Keratinocyte (primary cell): ENCODE data around the gene CTIF. TPM values are rescaled to one million over a fixed set of nuclear protein-coding genes. Genes with fewer than 3 reads are reported as not detected.

Experiments
- DNase-seq: peaks from one replicate; pipeline ENCODE4 v3.0.0-alpha.2; 2011; ENCODE audit warnings: low read depth, missing footprints, low spot score
- FAIRE-seq: peaks from 2 replicates; lab custom pipeline; 2011; peaks lifted over from hg19 to GRCh38; lab: Jason Lieb, UNC
- H2AFZ ChIP-seq: 2 replicates; pipeline ENCODE4 v1.6.0; 2012; ENCODE audit warnings: low read length, control low read depth, inconsistent platforms; ENCODE audit not compliant: control insufficient read depth
- H3K27ac ChIP-seq: 2 replicates; pipeline ENCODE4 v1.5.1; 2011; ENCODE audit warnings: low read length; ENCODE audit not compliant: control insufficient read depth, insufficient read depth
- H3K27me3 ChIP-seq: 3 replicates; pipeline ENCODE4 v1.6.0; 2011; ENCODE audit warnings: low read length; ENCODE audit not compliant: control insufficient read depth, insufficient read depth; ENCODE audit errors: extremely low read depth
- H3K36me3 ChIP-seq, 2 experiments: 2 replicates in 1 of 2; 3 replicates in 1 of 2; pipeline ENCODE4 v1.5.1; 2011; ENCODE audit warnings: low read length in 2 of 2, mild to moderate bottlenecking in 1 of 2; ENCODE audit not compliant: control insufficient read depth in 2 of 2, insufficient read depth in 2 of 2; ENCODE audit errors: extremely low read depth in 1 of 2
- H3K4me1 ChIP-seq: 3 replicates; pipeline ENCODE4 v1.5.1; 2011; ENCODE audit warnings: low read length; ENCODE audit not compliant: control insufficient read depth, insufficient read depth; ENCODE audit errors: extremely low read depth
- H3K4me2 ChIP-seq: 3 replicates; pipeline ENCODE4 v1.6.0; 2011; ENCODE audit warnings: low read depth, low read length; ENCODE audit not compliant: control insufficient read depth, insufficient read depth; ENCODE audit errors: extremely low read depth
- H3K4me3 ChIP-seq, 3 experiments: fragments of 200-600 bp in 1 of 3; sonication (generic) in 1 of 3; 2 replicates in 2 of 3; 3 replicates in 1 of 3; pipeline ENCODE4 v1.5.1; 2011 to 2016; ENCODE audit warnings: low read length in 3 of 3, mild to moderate bottlenecking in 3 of 3, control low read depth in 2 of 3, inconsistent platforms in 1 of 3, low read depth in 1 of 3, mixed read lengths in 1 of 3, mixed run types in 1 of 3, moderate library complexity in 1 of 3; ENCODE audit not compliant: control insufficient read depth in 2 of 3, insufficient read depth in 2 of 3; ENCODE audit errors: extremely low read depth in 1 of 3
- H3K79me2 ChIP-seq: 2 replicates; pipeline ENCODE4 v1.6.0; 2012; ENCODE audit warnings: low read length; ENCODE audit not compliant: control insufficient read depth, insufficient read depth
- H3K9ac ChIP-seq: 3 replicates; pipeline ENCODE4 v1.6.0; 2011; ENCODE audit warnings: low read length; ENCODE audit not compliant: control insufficient read depth, insufficient read depth; ENCODE audit errors: extremely low read depth
- H3K9me1 ChIP-seq: 3 replicates; pipeline ENCODE4 v1.6.0; 2011; ENCODE audit warnings: low read length; ENCODE audit not compliant: control insufficient read depth, insufficient read depth; ENCODE audit errors: extremely low read depth
- H3K9me3 ChIP-seq: 2 replicates; pipeline ENCODE4 v1.5.1; 2012; ENCODE audit warnings: low read depth, low read length; ENCODE audit not compliant: control insufficient read depth
- H4K20me1 ChIP-seq: 3 replicates; pipeline ENCODE4 v1.6.0; 2011; ENCODE audit warnings: low read length; ENCODE audit not compliant: control insufficient read depth, insufficient read depth; ENCODE audit errors: extremely low read depth
- CTCF ChIP-seq, 3 experiments: IDR thresholded peaks in 1 of 3; conservative IDR thresholded peaks in 1 of 3; optimal IDR thresholded peaks in 1 of 3; 2 replicates in 2 of 3; 3 replicates in 1 of 3; pipeline versions ENCODE3 to v1.5.1; 2011; ENCODE audit warnings: low read length in 3 of 3, mild to moderate bottlenecking in 3 of 3, moderate library complexity in 2 of 3, control low read depth in 1 of 3, inconsistent platforms in 1 of 3; ENCODE audit not compliant: insufficient read depth in 2 of 3; ENCODE audit errors: extremely low read depth in 1 of 3
- EZH2 ChIP-seq: IDR thresholded peaks from one replicate; pipeline ENCODE4 v1.6.1; 2012; ENCODE audit warnings: inconsistent platforms, mild to moderate bottlenecking, low read length, moderate library complexity
- dilution Hi-C: fragments of 300-500 bp; cut with MboI; formaldehyde crosslinking; loops from one replicate; pipeline ENCODE4 v1.7.0; 2020; ENCODE audit warnings: low sequenced_read_pairs; ENCODE audit not compliant: extremely low pct_ligation_motif_present
- polyA plus RNA-seq, 5 experiments: library from polyadenylated mRNA; depleted of rRNA in 3 of 5; stranded (reverse) in 3 of 5; stranded (forward) in 1 of 5; unstranded in 1 of 5; fragments of >200 nt; gene quantifications; 1 replicate in 1 of 5; 2 replicates in 3 of 5; 3 replicates in 1 of 5; pipeline versions ENCODE4 v1.2.1 to v1.2.3, GENCODE V29; 2011 to 2012; ENCODE audit warnings: missing spikeins in 2 of 5, low read depth in 1 of 5, low replicate concordance in 1 of 5

Gene CTIF
- polyA plus RNA-seq, 1 donor (not counting 4 experiments of a cell fraction or from before 2014, with no cell fraction given) = 15.0 TPM

GRCh38 chr18:48875942-48876511 lies 337.2 kb downstream of the CTIF start:
- no peaks in the 10 kb centered on the region for H4K20me1 ChIP-seq
- H3K27me3 ChIP-seq = no peaks in the 10 kb centered on the region
- FAIRE-seq = no peak
- H3K9ac ChIP-seq = no peak overlapping the region
- H3K36me3 ChIP-seq = no peaks in the 10 kb centered on the region
- no peak overlapping the region for H3K4me2 ChIP-seq
- H3K9me3 ChIP-seq = no peaks in the 10 kb centered on the region
- no peak overlapping the region for H2AFZ ChIP-seq
- H3K4me1 ChIP-seq = peaks cover 13% of the 10 kb centered on the region
- TF ChIP-seq EZH2 = no peak
- TF ChIP-seq CTCF (optimal IDR thresholded peaks at IDR 0.05 in 1 of 3, IDR thresholded peaks at IDR 0.05 in 1 of 3, conservative IDR thresholded peaks at IDR 0.05 in 1 of 3; ENCODE audit: extremely low read depth in 1 of 3, insufficient read depth in 2 of 3, low read length in 3 of 3) = peak in 1 of 3 experiments; percentile 2
- no peak overlapping the region for H3K27ac ChIP-seq
- no peak for DNase-seq
- H3K79me2 ChIP-seq = no peaks in the 10 kb centered on the region
- H3K4me3 ChIP-seq = no peak overlapping the region
- H3K9me1 ChIP-seq = no peaks in the 10 kb centered on the region
- dilution Hi-C loops = no loop called here

- no peaks in the 10 kb centered on the region for H3K36me3 ChIP-seq
- no peaks in the 10 kb centered on the region for H3K9me1 ChIP-seq
- H2AFZ ChIP-seq = no peak overlapping the region
- H4K20me1 ChIP-seq = no peaks in the 10 kb centered on the region
- no peak overlapping the region for H3K27ac ChIP-seq
- H3K9me3 ChIP-seq = no peaks in the 10 kb centered on the region
- H3K79me2 ChIP-seq = no peaks in the 10 kb centered on the region
- FAIRE-seq = no peak
- H3K4me3 ChIP-seq = no peak overlapping the region
- no peak for TF ChIP-seq EZH2
- TF ChIP-seq CTCF (optimal IDR thresholded peaks at IDR 0.05 in 1 of 3, IDR thresholded peaks at IDR 0.05 in 1 of 3, conservative IDR thresholded peaks at IDR 0.05 in 1 of 3; ENCODE audit: extremely low read depth in 1 of 3, insufficient read depth in 2 of 3, low read length in 3 of 3) = no peak
- no peak overlapping the region for H3K9ac ChIP-seq
- no peaks in the 10 kb centered on the region for H3K27me3 ChIP-seq
- no peak overlapping the region for H3K4me2 ChIP-seq
- dilution Hi-C loops = no loop called here
- peaks cover 13% of the 10 kb centered on the region for H3K4me1 ChIP-seq
- DNase-seq = no peak
Measured at GRCh38 chr18:48876590-48876989, 337.8 kb downstream of the CTIF start.
